DND-41 (cell line): Measurements from ENCODE around the gene PER1.
A peak's percentile ranks its signal among the peaks of the same experiment; 100 is the strongest.

Source experiments
- ATAC-seq: fragments of 200-7000 bp; cut with Tn5 transposase; 3 replicates; pipeline ENCODE4 v1.9.1; 2021; ENCODE audit warnings: low read depth; ENCODE audit not compliant: insufficient read depth
- DNase-seq: peaks from one replicate; pipeline ENCODE4 v3.0.0-alpha.2; 2020
- H2AFZ ChIP-seq: 2 replicates; pipeline ENCODE4 v1.6.0; 2012; ENCODE audit warnings: low read depth, low read length
- H3K27ac ChIP-seq: 2 replicates; pipeline ENCODE4 v1.5.1; 2012; ENCODE audit warnings: low read length, inconsistent platforms
- H3K27me3 ChIP-seq: fragments of 200-600 bp; sonication (generic); 2 replicates; pipeline ENCODE4 v1.6.0; 2012; ENCODE audit warnings: low read length, mild to moderate bottlenecking, inconsistent platforms; ENCODE audit not compliant: insufficient read depth, poor library complexity
- H3K36me3 ChIP-seq: 2 replicates; pipeline ENCODE4 v1.5.1; 2012; ENCODE audit warnings: low read length, inconsistent platforms; ENCODE audit not compliant: insufficient read depth
- H3K4me1 ChIP-seq: 2 replicates; pipeline ENCODE4 v1.5.1; 2012; ENCODE audit warnings: mild to moderate bottlenecking, low read length; ENCODE audit not compliant: insufficient read depth
- H3K4me2 ChIP-seq: 2 replicates; pipeline ENCODE4 v1.6.0; 2012; ENCODE audit warnings: mild to moderate bottlenecking, moderate library complexity, low read length, inconsistent platforms; ENCODE audit not compliant: insufficient read depth
- H3K4me3 ChIP-seq, 2 experiments: fragments of 200-600 bp in 1 of 2; shearing (Covaris generic) in 1 of 2; 2 replicates each; pipeline ENCODE4 v1.5.1; 2012 to 2016; ENCODE audit warnings: inconsistent platforms in 2 of 2, low read length in 2 of 2, mild to moderate bottlenecking in 2 of 2, low read depth in 1 of 2, moderate library complexity in 1 of 2
- H3K79me2 ChIP-seq: 2 replicates; pipeline ENCODE4 v1.6.0; 2012; ENCODE audit warnings: low read length, inconsistent platforms; ENCODE audit not compliant: insufficient read depth
- H3K9ac ChIP-seq: 2 replicates; pipeline ENCODE4 v1.6.0; 2012; ENCODE audit warnings: low read depth, mild to moderate bottlenecking, inconsistent platforms, low read length, moderate library complexity
- H3K9me3 ChIP-seq: 2 replicates; pipeline ENCODE4 v1.5.1; 2012; ENCODE audit warnings: low read length, moderate library complexity, mild to moderate bottlenecking, inconsistent platforms; ENCODE audit not compliant: insufficient read depth, severe bottlenecking
- H4K20me1 ChIP-seq: 2 replicates; pipeline ENCODE4 v1.6.0; 2012; ENCODE audit warnings: low read length; ENCODE audit not compliant: insufficient read depth
- EZH2 ChIP-seq: IDR thresholded peaks from 3 replicates; pipeline ENCODE4 v1.6.1; 2012; ENCODE audit warnings: borderline replicate concordance, low read depth, mild to moderate bottlenecking, moderate library complexity, low read length, inconsistent platforms; ENCODE audit not compliant: severe bottlenecking
- TF ChIP-seq, protein P1 (sequence below): IDR thresholded peaks from 2 replicates; pipeline ENCODE4 v1.5.1; 2012; ENCODE audit warnings: borderline replicate concordance, low read length, moderate library complexity, mild to moderate bottlenecking; ENCODE audit not compliant: poor library complexity, severe bottlenecking; ENCODE audit errors: extremely low read depth

Gene PER1

DNA sequence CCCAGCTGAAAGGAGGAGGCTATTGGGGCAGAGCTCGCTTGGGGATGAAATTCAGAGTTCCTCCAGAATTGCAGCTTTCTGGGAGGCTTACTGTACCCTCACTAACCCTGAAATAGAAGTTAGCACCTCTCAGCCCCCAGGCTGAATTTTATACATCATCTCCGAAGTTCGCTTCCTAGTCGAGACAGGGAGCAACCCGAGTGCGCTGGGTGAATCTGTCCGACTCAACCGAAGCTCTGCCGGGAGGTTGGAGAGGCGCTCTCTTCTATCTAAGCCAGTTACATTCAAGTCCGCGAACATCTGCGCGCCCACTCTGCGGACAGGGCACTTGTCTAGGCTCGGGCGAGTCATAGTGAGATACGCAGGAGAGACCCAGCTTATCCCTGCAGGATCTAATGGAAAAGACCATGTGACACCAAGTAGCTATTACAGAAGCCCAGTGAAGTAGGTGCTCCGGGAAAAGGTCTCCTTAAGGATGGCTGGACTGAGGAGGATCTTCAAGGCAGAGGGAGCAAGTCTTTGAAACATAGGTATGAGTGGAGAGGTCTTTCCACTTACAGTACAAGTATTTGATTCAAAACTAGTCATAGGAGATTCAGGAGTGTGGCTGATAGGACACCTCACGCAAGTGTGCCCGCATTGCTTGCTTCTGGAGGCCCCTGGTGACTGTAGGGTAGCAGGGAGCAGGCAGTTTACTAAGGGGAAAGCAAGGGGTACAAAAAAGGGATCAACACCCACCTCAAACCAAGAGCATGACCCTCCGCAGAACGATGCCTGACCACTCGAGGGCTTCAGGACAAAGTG lies 27.7 kb downstream of the PER1 start:
- Histone ChIP-seq H4K20me1 (peaks cover 30% of the 10 kb centered on the region; the same call in 1 of the 2 replicates), H3K27me3 (peaks cover 46% of the 10 kb centered on the region), H3K9ac (peak overlapping the region; percentile 56; the same call in 1 of the 2 replicates), H3K4me3 (peak overlapping the region; percentile 33 to 96; a peak in 2 of 4 replicates), H3K4me1 (peaks cover 74% of the 10 kb centered on the region), H3K79me2 (no peaks in the 10 kb centered on the region), H3K36me3 (no peaks in the 10 kb centered on the region), H3K27ac (no peak overlapping the region), H3K4me2 (peak overlapping the region; percentile 91), H2AFZ (peak overlapping the region; percentile 60; the same call in 1 of the 2 replicates), H3K9me3 (no peaks in the 10 kb centered on the region)
- DNase-seq (no peak), ATAC-seq (no peak)
- TF ChIP-seq, protein P1, sequence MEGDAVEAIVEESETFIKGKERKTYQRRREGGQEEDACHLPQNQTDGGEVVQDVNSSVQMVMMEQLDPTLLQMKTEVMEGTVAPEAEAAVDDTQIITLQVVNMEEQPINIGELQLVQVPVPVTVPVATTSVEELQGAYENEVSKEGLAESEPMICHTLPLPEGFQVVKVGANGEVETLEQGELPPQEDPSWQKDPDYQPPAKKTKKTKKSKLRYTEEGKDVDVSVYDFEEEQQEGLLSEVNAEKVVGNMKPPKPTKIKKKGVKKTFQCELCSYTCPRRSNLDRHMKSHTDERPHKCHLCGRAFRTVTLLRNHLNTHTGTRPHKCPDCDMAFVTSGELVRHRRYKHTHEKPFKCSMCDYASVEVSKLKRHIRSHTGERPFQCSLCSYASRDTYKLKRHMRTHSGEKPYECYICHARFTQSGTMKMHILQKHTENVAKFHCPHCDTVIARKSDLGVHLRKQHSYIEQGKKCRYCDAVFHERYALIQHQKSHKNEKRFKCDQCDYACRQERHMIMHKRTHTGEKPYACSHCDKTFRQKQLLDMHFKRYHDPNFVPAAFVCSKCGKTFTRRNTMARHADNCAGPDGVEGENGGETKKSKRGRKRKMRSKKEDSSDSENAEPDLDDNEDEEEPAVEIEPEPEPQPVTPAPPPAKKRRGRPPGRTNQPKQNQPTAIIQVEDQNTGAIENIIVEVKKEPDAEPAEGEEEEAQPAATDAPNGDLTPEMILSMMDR = no peak

DNA sequence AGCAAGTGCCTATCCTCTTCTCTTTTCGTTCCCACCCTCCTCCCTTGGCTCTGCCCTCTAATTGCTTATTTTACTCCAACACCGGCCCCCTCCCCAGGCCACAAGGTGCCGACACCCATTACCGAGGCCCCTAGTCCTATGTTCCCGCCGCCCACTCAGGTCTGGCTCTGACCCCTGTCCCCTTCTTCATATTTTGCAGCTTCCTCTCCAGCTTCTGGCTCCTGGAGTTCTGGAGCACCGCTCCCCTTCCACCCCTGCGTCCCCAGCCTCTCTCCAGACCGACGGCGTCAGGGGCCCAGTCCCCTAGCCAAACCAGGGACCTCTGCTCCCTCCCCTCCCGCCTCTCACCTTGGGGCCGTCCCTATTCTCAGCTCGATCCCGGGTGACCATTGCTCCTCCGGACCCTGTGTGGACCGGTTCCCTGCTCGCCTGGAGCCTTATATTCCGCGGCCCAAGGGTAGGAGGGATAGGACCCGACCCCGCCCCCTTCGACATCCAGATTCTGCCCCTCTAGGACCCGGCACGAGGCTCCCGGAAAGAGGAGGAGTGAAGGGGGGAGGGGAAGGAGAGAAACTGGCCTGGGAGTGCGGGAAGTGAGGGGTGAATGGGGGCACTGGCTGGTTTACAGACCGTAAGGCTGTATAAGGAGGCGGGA lies 28.4 kb downstream of the PER1 start, which contains the start of gene HES7:
TSS of gene HES7 (minus strand) at position 412 of the 655 bp plus-strand sequence. CDS start at position 390, 22 bp downstream.
- Histone ChIP-seq H3K79me2 (no peaks in the 10 kb centered on the region), H3K9ac (peak within 1 kb of the TSS; percentile 56; the same call in 1 of the 2 replicates), H3K9me3 (no peaks in the 10 kb centered on the region), H3K36me3 (no peaks in the 10 kb centered on the region), H3K4me1 (peaks cover 78% of the 10 kb centered on the region), H3K4me3 (peak within 1 kb of the TSS in 1 of 2 experiments; percentile 96; a peak in 2 of 4 replicates), H3K27ac (no peak within 1 kb of the TSS), H2AFZ (peak within 1 kb of the TSS; percentile 60; the same call in 1 of the 2 replicates), H4K20me1 (peaks cover 30% of the 10 kb centered on the region; the same call in 1 of the 2 replicates), H3K4me2 (peak within 1 kb of the TSS; percentile 100), H3K27me3 (peaks cover 46% of the 10 kb centered on the region)
- no peak for DNase-seq
- no peak for ATAC-seq
- TF ChIP-seq, protein P1 = no peak
- TF ChIP-seq EZH2 = no peak

DNA sequence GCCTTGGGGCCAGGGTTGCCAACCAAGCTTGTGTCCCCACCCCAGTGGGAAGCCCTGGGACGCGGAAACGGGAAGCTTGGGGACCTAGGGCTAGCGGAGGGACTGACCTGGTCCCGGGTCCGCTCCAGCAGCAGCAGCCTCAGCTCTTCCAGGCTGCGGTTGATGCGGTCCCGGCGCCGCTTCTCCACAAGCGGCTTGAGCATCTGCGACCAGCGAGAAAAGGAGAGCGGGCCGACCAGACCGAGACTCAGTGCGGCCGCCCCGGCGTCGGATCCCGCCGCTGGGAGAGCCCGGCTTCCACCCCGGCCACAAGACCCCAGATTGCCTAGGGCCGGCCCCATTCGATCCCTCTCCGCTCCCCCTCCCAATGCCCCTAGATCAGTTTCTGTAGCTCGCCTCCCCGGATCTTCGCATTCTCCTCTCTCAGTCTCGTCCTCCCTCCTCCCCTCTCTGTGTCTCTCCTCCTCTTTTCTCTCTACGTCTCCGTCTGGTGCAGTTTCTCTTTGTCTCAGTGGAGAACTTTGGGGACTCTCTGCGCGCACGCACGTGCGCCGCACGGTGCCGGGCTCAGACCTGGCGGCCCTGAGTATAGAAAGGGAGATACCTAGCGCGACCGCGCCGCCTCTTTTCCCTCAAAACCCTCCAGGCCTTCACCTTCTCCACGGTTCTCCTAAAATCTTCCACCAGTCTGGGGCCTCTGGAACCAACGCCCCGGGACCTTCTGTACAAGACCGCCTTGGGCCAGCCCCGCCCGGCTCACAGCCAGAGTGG lies 29.1 kb downstream of the PER1 start:
- no peak overlapping the region for H3K4me3 ChIP-seq
- peaks cover 85% of the 10 kb centered on the region for H3K4me1 ChIP-seq
- no peak overlapping the region for H2AFZ ChIP-seq
- TF ChIP-seq EZH2 = peak; percentile 93
- TF ChIP-seq, protein P1 = no peak
- no peak for ATAC-seq
- H3K36me3 ChIP-seq = no peaks in the 10 kb centered on the region
- DNase-seq = peak; percentile 29
- H4K20me1 ChIP-seq = peaks cover 30% of the 10 kb centered on the region; the same call in 1 of the 2 replicates
- H3K79me2 ChIP-seq = no peaks in the 10 kb centered on the region
- no peak overlapping the region for H3K9ac ChIP-seq
- no peaks in the 10 kb centered on the region for H3K9me3 ChIP-seq
- peaks cover 46% of the 10 kb centered on the region for H3K27me3 ChIP-seq
- no peak overlapping the region for H3K27ac ChIP-seq
- H3K4me2 ChIP-seq = peak overlapping the region; percentile 100
